HG03139 (cell line): ENCODE results near the gene DHCR24.
"Not testable (repeated sequence)": the region's sequence is repeated elsewhere in the genome, so short reads cannot be mapped to it uniquely, and the experiment has no call there.

ENCODE experiments used
- ATAC-seq: cut with Tn5 transposase; IDR thresholded peaks from one replicate; pipeline ENCODE4 v1.9.1; 2021; ENCODE audit not compliant: unreplicated experiment

DHCR24 gene

GRCh38 chr1:54888080-54888733 lies 1.2 kb upstream of the DHCR24 start:
- no peak for ATAC-seq

- no peak for ATAC-seq
Observed at GRCh38 chr1:54887665-54888071, 673 bp upstream of the DHCR24 start.

- ATAC-seq, result no peak
Observed at GRCh38 chr1:54885807-54886723, 930 bp downstream of the DHCR24 start.

GRCh38 chr1:54885237-54885679 lies 1.7 kb downstream of the DHCR24 start:
- ATAC-seq, result no peak

GRCh38 chr1:54884768-54885167 lies 2.2 kb downstream of the DHCR24 start:
- ATAC-seq, result no peak

- no peak for ATAC-seq
Observed at GRCh38 chr1:54884135-54884586, 2.8 kb downstream of the DHCR24 start.

DNA sequence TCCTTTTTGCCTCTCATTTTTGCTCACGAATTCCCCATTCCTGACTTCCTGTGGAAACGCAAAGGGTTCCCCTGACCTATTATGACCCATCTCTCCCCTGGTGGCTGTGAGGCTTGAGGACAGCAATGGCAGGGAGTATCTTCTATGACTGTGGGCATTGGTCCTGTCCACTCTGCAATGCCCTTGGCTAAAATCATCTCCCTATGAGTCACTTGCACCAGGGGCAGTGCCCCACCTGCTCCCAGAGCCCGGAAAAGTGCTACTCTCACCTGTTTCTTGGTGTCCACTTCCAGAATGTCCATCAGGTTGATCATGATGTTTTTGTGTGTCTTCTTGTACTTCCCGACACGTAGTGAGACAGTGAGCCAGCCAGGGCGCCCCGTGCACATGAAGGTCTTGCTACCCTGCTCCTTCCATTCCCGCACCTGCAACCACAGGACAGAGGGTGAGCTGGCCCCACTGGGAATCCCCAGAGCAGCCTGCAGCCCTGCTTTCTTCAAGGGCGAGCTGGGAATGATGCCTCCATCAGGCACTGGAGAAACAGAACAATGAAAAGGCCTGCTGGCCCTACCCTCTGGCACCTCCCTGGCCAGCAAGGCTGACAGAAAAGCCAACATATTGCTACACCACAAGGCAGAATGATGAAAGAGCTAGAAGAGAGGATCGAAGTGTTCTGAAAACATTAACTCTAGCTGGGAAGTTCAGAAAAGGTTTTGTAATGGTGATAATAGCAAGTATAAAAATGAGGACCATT lies 3.5 kb downstream of the DHCR24 start:
- ATAC-seq, result no peak

DNA sequence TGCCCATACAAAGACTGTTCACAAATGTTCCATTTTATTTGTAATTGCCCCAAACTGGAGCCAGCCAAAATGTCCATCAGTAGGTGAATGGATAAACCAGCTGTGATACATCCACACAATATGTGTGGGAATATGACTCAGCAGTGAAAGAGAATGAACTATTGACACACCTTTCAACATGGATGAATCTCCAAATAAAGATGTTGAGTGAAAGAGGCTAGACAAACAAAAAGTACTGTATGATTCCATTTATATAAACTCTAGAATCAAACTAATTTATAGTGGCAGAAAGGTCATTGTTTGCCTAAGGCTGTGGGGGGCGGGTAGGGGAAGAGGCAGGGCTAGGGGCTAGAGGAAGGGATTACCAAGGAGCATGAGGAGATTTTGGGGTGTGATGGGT lies 4.5 kb downstream of the DHCR24 start:
- ATAC-seq, result no peak

GRCh38 chr1:54881604-54882003 lies 5.4 kb downstream of the DHCR24 start:
- ATAC-seq, result not testable (repeated sequence)

DNA sequence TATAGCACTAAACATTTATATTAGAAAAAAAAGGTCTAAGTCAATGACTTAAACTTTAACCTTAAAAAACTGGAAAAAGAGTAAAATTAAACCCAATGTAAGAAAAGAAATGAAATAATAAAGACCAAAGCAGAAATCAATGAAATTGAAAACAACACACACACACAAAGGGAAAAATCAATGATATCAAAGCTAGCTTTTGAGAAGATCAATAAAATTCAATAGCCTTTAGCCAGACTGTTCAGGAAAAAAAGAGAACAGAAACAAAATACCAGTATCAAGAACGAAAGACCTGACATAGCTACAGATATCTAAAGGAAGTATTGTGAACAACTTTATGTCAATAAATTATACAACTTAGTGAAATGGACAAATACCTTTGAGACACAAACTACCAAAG lies 7.1 kb downstream of the DHCR24 start:
- ATAC-seq, result no peak

GRCh38 chr1:54876814-54877213 lies 10.2 kb downstream of the DHCR24 start:
- ATAC-seq, result no peak

DNA sequence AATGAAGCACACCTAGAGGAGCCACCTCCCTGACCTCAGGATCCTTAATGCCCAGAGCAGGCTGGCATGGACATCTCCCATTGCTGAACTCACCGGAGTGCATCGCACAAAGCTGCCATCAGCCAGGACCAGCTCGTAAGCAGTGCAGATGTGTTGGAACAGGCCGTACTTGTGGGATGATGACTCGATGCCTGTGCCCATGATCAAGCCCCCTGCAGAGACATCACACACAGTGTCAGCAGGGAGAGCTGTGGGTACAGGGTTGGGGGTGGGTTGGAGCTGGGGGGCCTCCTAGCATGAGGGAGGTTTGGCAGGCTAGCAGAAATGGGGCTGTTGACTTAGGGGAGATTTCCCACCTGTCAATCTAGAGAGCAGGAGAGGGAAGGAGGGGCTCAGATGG lies 12.0 kb downstream of the DHCR24 start:
- no peak for ATAC-seq

DNA sequence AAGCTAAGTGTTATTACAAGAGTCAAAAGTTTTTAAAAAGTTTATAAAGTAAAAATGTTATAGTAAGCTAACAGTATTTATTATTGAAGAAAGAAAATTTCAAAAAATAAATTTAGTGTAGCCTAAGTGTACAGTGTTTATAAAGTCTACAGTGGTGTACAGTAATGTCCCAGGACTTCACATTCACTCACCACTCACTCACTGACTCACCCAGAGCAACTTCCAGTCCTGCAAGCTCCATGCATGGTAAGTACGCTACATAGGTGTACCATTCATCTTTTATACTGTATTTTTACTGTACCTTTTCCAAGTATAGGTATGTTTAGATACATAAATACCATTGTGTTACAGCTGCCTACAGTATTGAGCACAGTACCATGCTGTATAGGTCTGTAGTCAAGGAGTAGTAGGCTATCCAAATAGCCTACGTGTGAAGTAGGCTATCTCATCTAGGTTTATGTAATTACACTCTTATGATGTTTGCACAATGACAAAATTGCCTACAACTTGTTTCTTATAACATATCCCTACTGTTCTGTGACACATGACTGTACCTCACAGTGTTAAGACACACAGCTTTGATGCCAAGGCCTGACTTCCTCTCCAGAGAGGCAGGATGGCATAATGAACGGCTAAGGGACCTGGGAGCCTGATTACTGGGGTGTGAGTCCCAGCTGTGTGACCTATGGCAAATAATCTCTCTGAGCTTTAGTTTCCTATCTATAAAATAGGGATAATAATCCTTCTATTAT lies 12.7 kb downstream of the DHCR24 start:
- no peak for ATAC-seq

GRCh38 chr1:54872036-54872331 lies 15.0 kb downstream of the DHCR24 start:
- ATAC-seq, result no peak

- ATAC-seq, result no peak
Observed at GRCh38 chr1:54871275-54872035, 15.5 kb downstream of the DHCR24 start.

DNA sequence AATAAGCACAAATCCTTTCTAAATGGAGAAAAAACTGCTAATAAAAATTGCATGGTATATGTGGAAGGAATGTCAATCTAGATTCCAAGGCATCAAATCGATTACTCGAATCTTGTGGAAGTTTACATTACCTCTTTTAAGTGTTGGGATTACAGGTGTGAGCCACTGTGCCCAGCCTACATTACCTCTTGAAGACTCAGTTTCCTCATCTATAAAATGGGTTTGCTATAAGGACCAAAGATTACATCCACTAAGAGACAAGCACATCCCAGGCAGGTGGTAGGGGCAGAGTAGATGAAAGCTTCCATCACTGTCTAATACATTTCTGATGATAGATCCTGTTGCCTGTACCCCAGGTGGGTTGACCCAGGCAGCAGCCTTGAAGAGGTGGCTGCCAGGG lies 16.1 kb downstream of the DHCR24 start:
- ATAC-seq, result no peak

- ATAC-seq, result no peak
Observed at GRCh38 chr1:54869173-54869851, 17.7 kb downstream of the DHCR24 start.

GRCh38 chr1:54867717-54868057 lies 19.3 kb downstream of the DHCR24 start:
- no peak for ATAC-seq

DNA sequence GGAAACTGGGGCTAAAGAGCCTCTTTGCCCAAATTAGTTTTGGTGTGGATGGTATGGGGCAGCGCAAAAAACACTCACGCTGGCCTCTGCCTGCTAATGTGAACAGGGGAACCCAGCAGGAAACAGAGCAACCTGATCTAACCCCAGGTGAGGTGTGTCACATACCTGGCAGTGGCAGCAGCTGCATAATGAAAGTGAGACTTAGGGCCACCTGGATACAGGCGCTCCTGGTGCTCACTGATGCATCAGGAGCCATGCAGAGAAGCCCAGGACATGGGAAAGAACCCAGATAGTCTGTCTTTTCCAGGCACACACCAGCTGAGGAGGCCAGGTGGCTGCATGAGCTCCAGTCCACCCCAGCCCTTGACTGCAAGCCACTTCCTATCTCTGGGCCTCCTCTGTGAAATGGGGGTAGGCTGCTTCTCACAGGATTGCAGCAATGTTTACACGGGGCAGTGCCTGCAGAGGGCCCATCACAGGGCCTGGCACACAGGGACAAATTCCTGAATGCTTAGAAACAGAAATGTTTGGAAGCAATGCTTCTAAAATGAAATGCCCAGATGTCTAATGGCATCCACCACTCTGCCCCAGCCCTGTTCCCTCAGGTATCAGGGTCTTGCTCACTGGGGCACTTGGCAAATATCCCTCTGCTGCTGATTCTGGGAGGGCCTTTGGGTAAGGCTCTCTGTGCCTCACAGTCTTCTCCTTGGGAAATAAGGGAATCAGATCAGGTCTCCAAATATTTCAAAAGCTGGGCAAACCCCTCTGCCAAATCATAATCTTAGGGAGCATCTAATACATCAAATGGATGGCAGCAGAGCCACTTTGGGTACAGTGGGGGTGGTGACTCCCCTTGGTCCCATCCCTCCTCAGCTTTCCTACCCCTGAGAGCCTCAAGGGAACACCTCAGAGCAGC lies 19.9 kb downstream of the DHCR24 start:
- ATAC-seq, result no peak
